ENCODE data around the gene HCCS.
"Not testable (repeated sequence)": the region's sequence is repeated elsewhere in the genome, so short reads cannot be mapped to it uniquely, and the experiment has no call there.

Gene HCCS

GRCh38 chrX:11111037-11111851 is at the start of gene HCCS:
Gene HCCS (plus strand): TSS chrX:11111332. CDS start chrX:11112061, 729 bp downstream.
- DNase-seq, result peak; percentile 73 to 79

DNA sequence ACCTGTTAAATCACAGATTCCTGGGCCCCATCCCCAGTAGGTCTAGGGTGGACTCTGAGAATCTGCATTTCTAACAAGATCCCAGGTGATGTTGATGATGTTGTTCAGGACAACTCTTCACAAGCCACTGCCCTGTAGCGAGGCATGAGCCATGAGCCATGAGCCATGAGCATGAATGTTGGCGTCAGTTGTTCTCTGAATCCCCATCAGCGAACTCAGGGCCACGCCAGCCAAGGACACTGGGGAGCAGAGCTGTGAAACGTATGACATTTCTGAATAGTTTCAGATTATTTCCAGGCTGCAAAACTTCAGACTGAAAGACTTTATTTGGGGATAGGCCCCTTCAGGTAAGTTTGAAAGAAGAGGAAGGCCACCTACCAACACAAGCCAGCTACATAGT is 46.9 kb upstream of the HCCS start:
- DNase-seq, result no peak

GRCh38 chrX:11064851-11065600 is 46.1 kb upstream of the HCCS start:
- DNase-seq, result no peak

GRCh38 chrX:11066812-11067211 is 44.3 kb upstream of the HCCS start:
- no peak for DNase-seq

GRCh38 chrX:11073381-11073780 is 37.8 kb upstream of the HCCS start:
- no peak for DNase-seq

- DNase-seq, result no peak
Observed at GRCh38 chrX:11080741-11081305, 30.3 kb upstream of the HCCS start.

- no peak for DNase-seq
Observed at GRCh38 chrX:11081511-11081910, 29.6 kb upstream of the HCCS start.

- no peak for DNase-seq
Observed at GRCh38 chrX:11085305-11085704, 25.8 kb upstream of the HCCS start.

DNA sequence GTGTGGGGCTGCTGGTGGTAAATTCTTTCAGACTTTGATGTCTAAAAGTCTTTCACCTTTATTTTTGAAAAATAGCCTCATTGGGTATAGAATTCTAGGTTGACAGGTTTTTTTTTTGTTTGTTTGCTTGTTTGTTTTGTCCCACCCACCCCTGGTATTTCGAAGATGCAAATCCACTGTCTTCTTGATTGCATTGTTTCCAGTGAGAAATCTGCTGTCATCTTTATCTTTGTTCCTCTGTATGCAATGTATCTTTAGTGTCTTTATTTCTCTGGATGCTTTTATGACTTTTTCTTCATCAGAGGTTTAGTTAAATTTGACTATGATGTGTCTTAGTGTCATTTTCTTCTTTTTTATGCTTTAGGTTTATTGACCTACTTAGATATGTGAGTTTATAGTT is 21.3 kb upstream of the HCCS start:
- no peak for DNase-seq

DNA sequence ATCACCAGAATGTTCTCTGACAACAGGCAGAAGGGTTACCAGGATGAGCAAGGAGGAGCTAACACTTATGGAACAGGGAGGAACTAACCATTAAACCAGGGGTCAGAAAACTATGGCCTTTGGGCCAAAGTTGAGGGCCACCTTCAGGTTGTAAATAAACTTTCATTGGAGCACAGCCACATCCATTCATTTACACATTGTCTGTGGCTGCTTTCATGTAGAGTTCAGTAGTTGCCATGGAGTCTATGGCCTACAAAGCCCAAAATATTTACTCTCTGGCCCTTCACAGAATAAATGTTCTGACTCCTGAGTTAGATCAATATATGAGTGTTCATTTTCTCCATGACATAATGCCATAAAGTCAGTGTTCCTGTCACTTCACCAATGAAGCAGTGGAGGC is 13.2 kb upstream of the HCCS start:
- DNase-seq, result no peak

- DNase-seq, result no peak
Observed at GRCh38 chrX:11099465-11099864, 11.7 kb upstream of the HCCS start.

DNA sequence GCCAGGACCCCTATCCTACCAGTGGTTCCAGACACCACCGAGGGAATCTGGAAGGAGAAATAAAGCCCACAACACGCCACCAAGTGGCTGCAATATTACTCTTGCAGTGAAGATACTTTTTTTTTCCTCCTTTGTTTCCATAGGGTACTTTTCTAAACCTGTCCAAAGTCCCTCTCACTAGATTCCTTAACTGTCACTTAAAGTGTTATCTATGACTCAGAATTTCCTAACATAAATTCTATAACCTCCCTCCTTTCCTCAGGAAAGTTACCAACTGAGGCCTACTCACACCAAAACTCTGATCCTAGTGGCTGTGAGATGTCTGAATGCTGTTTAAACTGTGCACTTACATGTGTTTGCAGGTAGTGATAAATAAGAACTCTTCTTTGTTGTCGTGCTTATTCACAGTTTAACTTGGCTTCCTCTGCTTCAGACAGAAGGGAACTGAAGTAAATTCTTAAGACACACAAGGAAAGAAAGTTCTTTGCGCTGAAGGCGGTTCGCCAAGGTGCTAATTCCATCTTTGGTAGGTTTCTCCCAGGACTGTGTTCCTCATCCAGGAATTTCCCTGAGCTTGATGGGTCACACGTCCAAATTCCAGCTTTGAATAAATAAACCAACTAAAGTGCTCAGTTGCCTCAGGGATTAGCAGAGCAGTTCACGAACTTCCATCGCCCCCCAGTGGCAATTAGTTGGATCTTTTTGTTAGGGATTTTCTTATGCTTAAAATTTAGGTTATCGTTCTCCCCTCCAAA is 10.7 kb upstream of the HCCS start:
- DNase-seq, result no peak

- no peak for DNase-seq
Observed at GRCh38 chrX:11103006-11103405, 8.1 kb upstream of the HCCS start.

- DNase-seq, result no peak
Observed at GRCh38 chrX:11103751-11104150, 7.4 kb upstream of the HCCS start.

GRCh38 chrX:11105080-11105479 is 6.1 kb upstream of the HCCS start:
- no peak for DNase-seq

- DNase-seq, result no peak
Observed at GRCh38 chrX:11108253-11108941, 2.7 kb upstream of the HCCS start.

DNA sequence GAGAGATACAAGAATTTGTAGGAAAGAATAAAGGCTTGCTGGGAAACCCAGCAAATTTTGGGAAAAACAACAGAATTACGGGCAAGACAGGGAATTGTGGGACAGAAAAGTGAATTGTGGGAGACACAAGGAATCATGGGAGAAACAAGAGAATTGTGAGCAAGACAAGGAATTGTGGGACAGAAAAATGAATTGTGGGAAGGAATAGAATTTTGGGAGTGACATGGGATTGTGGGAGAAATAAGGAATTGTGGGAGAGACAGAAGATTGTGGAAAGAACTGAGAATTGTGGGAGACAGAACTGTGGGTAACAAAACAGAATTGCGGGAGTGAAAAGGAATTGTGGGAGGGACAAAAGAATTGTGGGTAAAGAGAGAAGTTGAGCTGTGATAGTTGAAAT is 1.2 kb upstream of the HCCS start:
- DNase-seq, result no peak

- DNase-seq, result no peak
Observed at GRCh38 chrX:11111947-11112346, 815 bp downstream of the HCCS start.

DNA sequence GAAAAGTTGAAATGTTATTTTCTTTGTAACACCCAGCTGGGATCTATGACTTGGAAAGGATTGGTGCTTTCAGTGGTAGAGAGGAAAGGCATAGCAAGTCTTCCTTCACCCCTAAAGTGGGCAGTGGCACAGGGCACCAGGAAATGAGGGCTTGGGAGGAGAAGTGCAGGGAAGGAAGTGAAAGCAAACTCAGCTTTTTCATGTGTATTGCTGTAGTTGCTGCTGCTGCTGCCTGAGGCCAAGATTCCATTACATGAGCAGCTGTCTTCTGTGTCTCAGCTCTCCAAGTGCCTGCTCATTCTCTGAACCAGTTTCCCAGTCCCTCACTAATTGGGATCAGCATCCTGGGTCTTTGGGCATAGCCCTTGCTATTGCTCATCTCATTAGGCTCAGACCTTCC is 2.6 kb downstream of the HCCS start:
- no peak for DNase-seq

DNA sequence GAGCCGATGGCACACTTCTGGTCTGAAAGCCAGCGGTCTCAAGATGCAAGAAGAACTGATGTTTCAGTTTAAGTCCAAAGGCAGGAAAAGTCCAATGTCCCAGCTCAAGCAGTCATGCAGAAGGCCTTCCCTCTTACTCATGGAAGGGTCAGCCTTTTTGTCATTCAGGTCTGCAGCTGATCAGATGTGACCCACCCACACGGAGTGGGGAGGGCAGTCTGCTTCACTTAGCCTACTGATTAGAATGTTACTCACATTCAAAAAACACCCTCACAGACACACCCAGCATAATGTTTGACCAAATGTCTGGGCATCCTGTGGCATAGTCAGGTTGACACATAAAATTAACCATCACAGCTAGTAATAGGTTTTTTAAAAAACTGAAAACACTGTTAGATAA is 6.6 kb downstream of the HCCS start:
- no peak for DNase-seq

- DNase-seq, result no peak
Observed at GRCh38 chrX:11119313-11119943, 8.3 kb downstream of the HCCS start.

DNA sequence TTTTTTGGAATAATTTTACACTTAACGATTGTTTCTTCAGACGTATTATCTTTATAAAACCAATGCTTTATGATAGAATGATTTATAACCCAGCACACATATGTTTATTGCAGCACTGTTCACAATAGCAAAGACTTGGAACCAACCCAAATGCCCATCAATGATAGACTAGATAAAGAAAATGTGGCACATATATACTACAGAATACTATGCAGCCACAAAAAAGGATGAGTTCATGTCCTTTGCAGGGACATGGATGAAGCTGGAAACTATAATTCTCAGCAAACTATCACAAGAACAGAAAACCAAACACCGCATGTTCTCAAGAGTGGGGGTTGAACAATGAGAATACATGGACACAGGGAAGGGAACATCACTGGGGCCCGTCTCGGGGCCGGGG is 12.0 kb downstream of the HCCS start:
- DNase-seq, result not testable (repeated sequence)

All from activated CD4-positive, alpha-beta T cell treated with anti-CD3 and anti-CD28 coated beads, Interleukin-2, amount 50 U/mL, for 4 hours (primary cell).